Activated naive CD8-positive, alpha-beta T cell treated with anti-CD3 and anti-CD28 coated beads for 36 hours (primary cell): Measurements from ENCODE around the gene ERC2. TPM values are rescaled to one million over a fixed set of nuclear protein-coding genes. Genes with fewer than 3 reads are reported as not detected.

Source experiments
- DNase-seq: peaks from one replicate; pipeline ENCODE4 v3.0.0; 2021
- H3K27ac Mint-ChIP-seq: one replicate; pipeline ENCODE4 v1.8.0; 2022; ENCODE audit warnings: mild to moderate bottlenecking, moderate library complexity, mixed read lengths
- H3K27me3 Mint-ChIP-seq: one replicate; pipeline ENCODE4 v1.8.0; 2022; ENCODE audit warnings: mild to moderate bottlenecking, mixed read lengths
- H3K36me3 Mint-ChIP-seq: one replicate; pipeline ENCODE4 v1.8.0; 2021; ENCODE audit warnings: mild to moderate bottlenecking, mixed read lengths
- H3K4me1 Mint-ChIP-seq: one replicate; pipeline ENCODE4 v1.8.0; 2021; ENCODE audit warnings: mixed read lengths
- H3K4me3 Mint-ChIP-seq: one replicate; pipeline ENCODE4 v1.8.0; 2022; ENCODE audit warnings: mild to moderate bottlenecking, moderate library complexity, mixed read lengths
- H3K9me3 Mint-ChIP-seq: one replicate; pipeline ENCODE4 v1.8.0; 2022; ENCODE audit warnings: mixed read lengths
- total RNA-seq, 2 experiments: library from RNA; stranded (reverse); gene quantifications; one replicate each; pipeline ENCODE4 v1.2.3, GENCODE V29; 2021

The ERC2 gene
- total RNA-seq, 2 experiments from 2014 or later = not detected

DNA sequence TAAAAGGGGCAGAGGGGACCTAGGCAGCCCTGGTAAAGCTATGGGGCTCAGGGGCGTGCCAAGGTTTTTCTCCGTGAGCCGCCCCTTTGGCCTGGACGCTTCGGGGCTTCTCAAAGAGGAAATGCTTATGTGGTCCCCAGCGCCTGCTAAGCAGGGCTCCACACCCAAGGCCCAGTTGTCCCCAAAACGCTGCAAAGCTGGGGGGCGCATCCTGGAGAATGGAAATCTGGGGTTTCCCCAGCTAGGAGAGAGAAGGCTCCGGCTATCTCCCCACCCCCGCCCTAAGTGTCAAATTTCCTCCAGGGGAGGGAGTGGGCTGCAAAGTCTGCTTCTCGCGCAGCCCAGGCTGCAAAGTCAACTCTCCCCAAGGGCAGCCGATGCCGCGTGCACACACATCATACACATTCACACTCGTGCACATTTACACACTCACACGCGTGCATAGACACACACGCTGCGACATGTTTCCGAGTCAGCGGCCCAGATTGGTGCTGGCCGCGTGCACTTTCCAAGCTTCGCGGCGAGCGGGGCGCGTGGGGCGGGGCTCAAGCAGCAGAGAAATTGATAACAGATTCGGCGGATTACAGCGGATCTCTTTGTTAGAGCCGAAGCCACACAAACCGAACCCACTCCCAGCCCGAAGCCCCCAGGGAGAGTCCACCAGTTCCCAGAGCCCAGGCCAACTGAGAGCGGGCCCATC, 985.6 kb downstream of the ERC2 start:
- no peak overlapping the region for H3K27ac Mint-ChIP-seq
- no peaks in the 10 kb centered on the region for H3K36me3 Mint-ChIP-seq
- DNase-seq = no peak
- H3K27me3 Mint-ChIP-seq = peaks cover 87% of the 10 kb centered on the region
- no peak overlapping the region for H3K4me3 Mint-ChIP-seq
- H3K9me3 Mint-ChIP-seq = no peaks in the 10 kb centered on the region
- peaks cover 18% of the 10 kb centered on the region for H3K4me1 Mint-ChIP-seq

- no peaks in the 10 kb centered on the region for H3K36me3 Mint-ChIP-seq
- DNase-seq = no peak
- no peak overlapping the region for H3K27ac Mint-ChIP-seq
- no peak overlapping the region for H3K4me3 Mint-ChIP-seq
- H3K9me3 Mint-ChIP-seq = no peaks in the 10 kb centered on the region
- H3K4me1 Mint-ChIP-seq = peaks cover 12% of the 10 kb centered on the region
- H3K27me3 Mint-ChIP-seq = peaks cover 86% of the 10 kb centered on the region
Measured at GRCh38 chr3:55481744-55482495, 986.3 kb downstream of the ERC2 start.

DNA sequence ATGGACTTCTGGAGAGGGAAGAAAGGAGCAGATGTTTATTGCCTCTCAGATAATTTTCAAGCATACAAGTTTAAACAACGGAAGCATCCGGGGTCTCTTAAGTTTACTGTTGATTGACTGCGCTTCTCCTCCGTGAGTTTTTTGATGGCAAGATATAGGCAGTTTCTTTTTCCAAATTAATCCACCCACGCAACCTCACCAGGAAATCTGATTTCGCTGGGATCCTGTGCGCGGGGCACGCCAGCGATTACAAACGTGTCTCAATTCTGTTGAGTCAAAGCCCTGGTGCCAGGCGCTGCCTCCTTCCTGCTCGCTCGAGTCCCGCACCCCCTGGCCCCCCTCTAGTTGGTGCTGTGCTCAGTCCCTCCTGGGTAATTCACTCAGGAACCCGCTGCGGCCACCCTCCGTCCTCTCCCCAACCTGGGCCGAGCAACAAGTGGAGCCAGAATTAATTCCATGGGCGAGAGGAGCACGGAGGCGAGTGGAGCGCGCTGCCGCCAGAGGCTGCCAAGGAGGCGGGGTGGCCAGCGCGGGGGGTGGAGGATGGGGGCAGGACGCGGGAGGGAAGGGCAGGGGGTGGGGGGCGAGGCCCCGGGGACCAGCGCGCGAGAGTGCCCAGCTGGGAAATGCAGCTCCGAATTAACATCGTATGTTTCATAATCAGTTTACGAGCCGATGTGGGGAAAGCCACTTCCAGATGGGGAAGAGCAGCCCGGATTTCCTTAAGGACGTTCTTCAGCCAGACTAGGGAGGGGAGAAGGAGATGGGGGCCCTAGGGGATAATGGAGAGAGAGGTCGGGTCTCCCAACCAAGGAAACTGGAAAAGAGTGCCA, 987.1 kb downstream of the ERC2 start:
- DNase-seq = no peak
- no peak overlapping the region for H3K4me3 Mint-ChIP-seq
- H3K9me3 Mint-ChIP-seq = no peaks in the 10 kb centered on the region
- no peak overlapping the region for H3K27ac Mint-ChIP-seq
- H3K27me3 Mint-ChIP-seq = peaks cover 84% of the 10 kb centered on the region
- H3K36me3 Mint-ChIP-seq = no peaks in the 10 kb centered on the region
- peaks cover 8% of the 10 kb centered on the region for H3K4me1 Mint-ChIP-seq

GRCh38 chr3:55477306-55478303, 990.7 kb downstream of the ERC2 start:
- Mint-ChIP-seq H3K27ac (no peak overlapping the region), H3K36me3 (no peaks in the 10 kb centered on the region), H3K4me3 (no peak overlapping the region), H3K4me1 (no peaks in the 10 kb centered on the region), H3K9me3 (no peaks in the 10 kb centered on the region), H3K27me3 (peaks cover 61% of the 10 kb centered on the region)
- DNase-seq = no peak

GRCh38 chr3:55476515-55476914, 991.8 kb downstream of the ERC2 start:
- H3K4me1 Mint-ChIP-seq = no peaks in the 10 kb centered on the region

GRCh38 chr3:55474213-55474632, 994.0 kb downstream of the ERC2 start:
- Mint-ChIP-seq H3K27ac (no peak overlapping the region), H3K36me3 (no peaks in the 10 kb centered on the region), H3K27me3 (peaks cover 37% of the 10 kb centered on the region), H3K9me3 (no peaks in the 10 kb centered on the region), H3K4me3 (no peak overlapping the region), H3K4me1 (no peaks in the 10 kb centered on the region)
- DNase-seq = no peak

More at GRCh38 chr3:55476515-55476914, 991.8 kb downstream of the ERC2 start:
- peaks cover 59% of the 10 kb centered on the region for H3K27me3 Mint-ChIP-seq
- no peaks in the 10 kb centered on the region for H3K36me3 Mint-ChIP-seq
- no peak for DNase-seq
- H3K9me3 Mint-ChIP-seq = no peaks in the 10 kb centered on the region
- H3K4me3 Mint-ChIP-seq = no peak overlapping the region
- H3K27ac Mint-ChIP-seq = no peak overlapping the region

- Mint-ChIP-seq H3K27ac (no peak overlapping the region), H3K4me1 (no peaks in the 10 kb centered on the region), H3K9me3 (no peaks in the 10 kb centered on the region), H3K4me3 (no peak overlapping the region), H3K36me3 (no peaks in the 10 kb centered on the region), H3K27me3 (peaks cover 36% of the 10 kb centered on the region)
- no peak for DNase-seq
Measured at GRCh38 chr3:55473788-55474187, 994.5 kb downstream of the ERC2 start.

DNA sequence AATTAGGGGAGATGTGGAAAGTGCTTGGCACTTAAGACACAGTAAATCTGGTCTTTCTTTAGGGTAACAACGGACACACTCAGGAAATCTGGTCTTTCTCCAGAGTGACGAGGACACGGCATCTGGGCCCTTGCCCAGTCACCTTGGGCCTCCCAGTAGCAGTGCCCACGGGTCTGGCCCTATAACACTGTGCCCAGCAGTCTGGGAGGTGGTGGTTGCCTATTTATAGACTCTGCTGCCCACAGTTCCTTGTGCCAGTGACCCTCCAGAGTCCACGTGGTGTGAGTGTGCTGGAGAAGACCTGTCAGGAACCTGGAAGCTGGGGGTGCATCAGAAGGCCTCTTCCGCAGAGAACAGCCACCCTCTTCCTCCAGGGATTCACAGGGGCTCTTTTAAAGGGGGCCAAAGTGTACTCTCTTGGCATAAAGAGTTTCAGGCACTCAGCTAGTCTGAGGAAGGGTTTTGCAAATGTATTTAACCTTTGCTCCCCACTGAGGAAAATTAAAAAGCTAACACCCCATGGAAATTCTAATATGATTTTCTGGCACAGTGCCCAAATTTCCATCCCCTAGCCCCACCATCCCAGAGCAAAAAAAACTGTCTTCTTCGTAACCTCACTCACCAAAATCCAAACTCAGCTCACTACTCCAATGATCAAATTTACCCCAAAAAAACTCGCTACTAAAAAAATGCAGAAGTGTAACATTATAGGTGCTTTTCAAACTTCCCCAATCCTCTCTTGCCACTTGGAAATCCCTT, 996.6 kb downstream of the ERC2 start:
- no peaks in the 10 kb centered on the region for H3K9me3 Mint-ChIP-seq
- no peak for DNase-seq
- H3K27me3 Mint-ChIP-seq = peaks cover 24% of the 10 kb centered on the region
- no peak overlapping the region for H3K27ac Mint-ChIP-seq
- no peaks in the 10 kb centered on the region for H3K36me3 Mint-ChIP-seq
- H3K4me3 Mint-ChIP-seq = no peak overlapping the region
- no peaks in the 10 kb centered on the region for H3K4me1 Mint-ChIP-seq

DNA sequence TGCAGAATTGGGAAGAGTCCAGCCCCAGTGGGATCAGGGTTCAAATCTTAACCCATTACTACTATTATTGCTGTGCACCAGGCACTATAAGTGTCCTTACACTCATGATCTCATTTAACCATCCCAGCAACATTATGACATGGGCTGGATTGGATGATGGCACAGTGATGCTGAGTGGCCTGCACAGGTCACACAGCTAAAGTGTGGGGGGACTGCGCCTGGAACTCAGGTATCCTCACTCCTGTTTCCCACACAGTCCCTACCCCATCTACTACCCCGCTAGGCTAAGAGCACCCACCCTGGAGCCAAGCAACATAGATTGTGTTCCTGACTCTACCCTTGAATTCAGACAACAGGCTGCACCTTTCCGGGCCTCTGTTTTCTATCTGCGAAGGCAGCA, 997.2 kb downstream of the ERC2 start:
- Mint-ChIP-seq H3K4me1 (no peaks in the 10 kb centered on the region), H3K9me3 (no peaks in the 10 kb centered on the region), H3K27me3 (peaks cover 19% of the 10 kb centered on the region), H3K36me3 (no peaks in the 10 kb centered on the region), H3K4me3 (no peak overlapping the region), H3K27ac (no peak overlapping the region)
- no peak for DNase-seq

DNA sequence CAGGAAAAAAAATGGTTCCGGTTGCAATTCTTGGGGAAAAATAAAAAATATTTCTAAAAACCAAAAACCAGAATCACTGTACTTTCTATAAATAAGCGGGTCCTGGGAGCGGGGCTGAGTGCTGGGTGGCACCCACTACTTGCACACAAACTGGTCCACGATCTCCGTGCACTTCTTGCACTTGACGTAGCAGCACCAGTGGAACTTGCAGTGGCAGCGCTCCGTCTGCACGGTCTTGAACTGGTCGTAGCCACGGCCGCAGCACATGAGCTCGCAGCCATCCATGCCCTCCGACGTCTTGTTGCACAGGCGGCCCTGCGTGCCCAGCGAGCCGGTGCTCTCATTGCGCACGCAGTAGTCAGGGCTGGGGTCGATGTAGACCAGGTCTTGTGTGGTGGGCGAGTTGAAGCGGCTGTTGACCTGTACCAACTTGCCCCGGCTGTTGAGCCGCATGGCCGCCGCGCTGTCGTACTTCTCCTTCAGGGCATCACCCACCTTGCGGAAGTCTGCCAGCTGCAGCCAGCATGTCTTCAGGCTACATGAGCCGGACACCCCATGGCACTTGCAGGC, 998.2 kb downstream of the ERC2 start:
- Mint-ChIP-seq H3K9me3 (no peaks in the 10 kb centered on the region), H3K4me3 (no peak overlapping the region), H3K36me3 (no peaks in the 10 kb centered on the region), H3K27ac (no peak overlapping the region), H3K4me1 (no peaks in the 10 kb centered on the region), H3K27me3 (peaks cover 23% of the 10 kb centered on the region)
- DNase-seq = no peak

GRCh38 chr3:55468251-55468650, 1000.0 kb downstream of the ERC2 start:
- no peak for DNase-seq
- Mint-ChIP-seq H3K9me3 (no peaks in the 10 kb centered on the region), H3K4me1 (no peaks in the 10 kb centered on the region), H3K4me3 (no peak overlapping the region), H3K36me3 (no peaks in the 10 kb centered on the region), H3K27ac (no peak overlapping the region), H3K27me3 (peaks cover 18% of the 10 kb centered on the region)

DNA sequence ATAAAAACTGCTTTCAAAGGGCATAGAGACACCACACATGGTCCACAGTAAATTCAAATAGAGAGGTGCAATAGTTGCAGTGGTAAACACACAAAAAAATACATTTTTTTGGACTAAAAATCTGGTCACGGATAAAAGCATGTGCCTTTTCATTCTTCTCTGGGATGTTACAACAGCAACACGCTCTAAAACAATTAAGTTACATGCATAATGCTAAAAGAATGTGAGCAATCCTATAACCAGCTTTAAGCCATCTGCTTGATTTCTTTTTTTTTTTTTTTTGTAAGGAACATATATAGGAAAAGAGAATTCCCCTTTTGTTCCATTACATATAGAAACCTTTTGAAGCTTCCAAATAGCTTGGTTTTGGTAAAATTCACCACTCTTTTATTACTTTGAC, 1001.2 kb downstream of the ERC2 start:
- no peak overlapping the region for H3K27ac Mint-ChIP-seq
- H3K9me3 Mint-ChIP-seq = no peaks in the 10 kb centered on the region
- no peak for DNase-seq
- H3K27me3 Mint-ChIP-seq = peaks cover 11% of the 10 kb centered on the region
- H3K4me3 Mint-ChIP-seq = no peak overlapping the region
- no peaks in the 10 kb centered on the region for H3K4me1 Mint-ChIP-seq
- H3K36me3 Mint-ChIP-seq = no peaks in the 10 kb centered on the region

DNA sequence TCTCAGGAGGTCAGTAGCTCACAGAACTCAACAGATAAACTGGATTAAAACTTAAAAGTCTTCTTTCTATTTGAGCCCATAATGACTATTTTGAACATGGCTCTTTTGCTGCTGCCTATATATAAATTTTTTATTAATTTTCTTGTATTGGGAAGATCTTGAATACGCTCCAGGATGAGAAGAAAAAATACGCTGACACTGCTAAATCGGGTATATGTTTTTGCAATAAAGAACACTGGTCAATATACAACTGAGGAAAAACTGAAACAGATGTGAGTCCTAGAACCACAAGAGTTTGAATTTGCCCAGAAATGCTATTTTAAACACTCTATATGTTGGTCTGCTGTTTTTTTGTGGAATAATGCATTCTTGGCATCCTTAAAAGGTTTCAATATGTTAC, 1001.7 kb downstream of the ERC2 start:
- no peak overlapping the region for H3K4me3 Mint-ChIP-seq
- no peak for DNase-seq
- H3K9me3 Mint-ChIP-seq = no peaks in the 10 kb centered on the region
- H3K4me1 Mint-ChIP-seq = no peaks in the 10 kb centered on the region
- peaks cover 7% of the 10 kb centered on the region for H3K27me3 Mint-ChIP-seq
- H3K36me3 Mint-ChIP-seq = no peaks in the 10 kb centered on the region
- H3K27ac Mint-ChIP-seq = no peak overlapping the region
